ENCODE results near the gene KHK.
A peak's percentile ranks its signal among the peaks of the same experiment; 100 is the strongest.

Gene KHK

DNA sequence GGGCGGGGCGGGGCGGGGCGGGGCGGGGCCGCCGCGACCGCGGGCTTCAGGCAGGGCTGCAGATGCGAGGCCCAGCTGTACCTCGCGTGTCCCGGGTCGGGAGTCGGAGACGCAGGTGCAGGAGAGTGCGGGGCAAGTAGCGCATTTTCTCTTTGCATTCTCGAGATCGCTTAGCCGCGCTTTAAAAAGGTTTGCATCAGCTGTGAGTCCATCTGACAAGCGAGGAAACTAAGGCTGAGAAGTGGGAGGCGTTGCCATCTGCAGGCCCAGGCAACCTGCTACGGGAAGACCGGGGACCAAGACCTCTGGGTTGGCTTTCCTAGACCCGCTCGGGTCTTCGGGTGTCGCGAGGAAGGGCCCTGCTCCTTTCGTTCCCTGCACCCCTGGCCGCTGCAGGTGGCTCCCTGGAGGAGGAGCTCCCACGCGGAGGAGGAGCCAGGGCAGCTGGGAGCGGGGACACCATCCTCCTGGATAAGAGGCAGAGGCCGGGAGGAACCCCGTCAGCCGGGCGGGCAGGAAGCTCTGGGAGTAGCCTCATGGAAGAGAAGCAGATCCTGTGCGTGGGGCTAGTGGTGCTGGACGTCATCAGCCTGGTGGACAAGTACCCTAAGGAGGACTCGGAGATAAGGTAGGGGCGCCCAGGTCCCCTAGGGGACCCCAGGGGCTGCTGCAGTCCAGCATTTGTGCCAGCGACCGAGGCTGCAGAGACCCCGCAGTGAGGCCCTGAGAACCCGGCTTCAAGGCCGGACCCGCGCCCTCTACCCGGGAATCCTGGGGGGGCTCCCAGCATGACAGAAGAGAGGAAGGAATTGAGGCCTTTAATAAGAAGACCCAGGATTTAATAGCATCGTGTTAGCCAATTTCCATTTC is at the start of gene KHK:
Gene KHK, plus strand, starts transcription at position 49 of the 870 bp plus-strand sequence. Its CDS starts 488 bp downstream, at position 537.
- no peaks in the 10 kb centered on the region for H3K36me3 ChIP-seq (ENCODE audit: insufficient read depth, low read depth, low read length)
- H3K4me3 ChIP-seq (ENCODE audit: low read length): peak within 1 kb of the TSS; percentile 85
- H3K4me1 ChIP-seq (ENCODE audit: insufficient read depth, low read length): peaks cover 8% of the 10 kb centered on the region; the same call in 1 of the 2 replicates
- no peaks in the 10 kb centered on the region for H3K9me3 ChIP-seq (ENCODE audit: insufficient read depth, low read depth, low read length)
- H3K27me3 ChIP-seq (ENCODE audit: insufficient read depth, low read length): peaks cover 30% of the 10 kb centered on the region
- no peak within 1 kb of the TSS for H3K27ac ChIP-seq (ENCODE audit: low read length)
- H3K9ac ChIP-seq (ENCODE audit: low read depth, low read length): peak within 1 kb of the TSS; percentile 71

DNA sequence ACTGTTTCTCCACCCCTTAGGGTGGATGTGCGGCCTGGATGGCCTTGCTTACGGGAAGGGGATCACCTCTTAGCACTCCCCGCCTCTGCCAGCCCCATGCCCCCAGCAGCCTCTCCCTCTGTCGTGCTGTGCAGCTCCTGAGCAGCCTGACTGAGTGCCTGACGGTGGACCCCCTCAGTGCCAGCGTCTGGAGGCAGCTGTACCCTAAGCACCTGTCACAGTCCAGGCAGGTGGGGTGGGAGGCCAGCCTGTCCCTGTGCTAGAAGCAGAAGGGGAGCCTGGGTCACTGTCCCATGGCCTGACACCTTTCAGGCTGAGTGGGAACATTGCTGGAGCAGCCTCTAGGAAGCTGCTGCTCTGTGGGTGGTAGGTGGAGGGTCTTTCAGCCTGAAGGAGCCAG is 48.6 kb upstream of the KHK start:
- peaks cover 83% of the 10 kb centered on the region for H3K36me3 ChIP-seq (ENCODE audit: insufficient read depth, low read depth, low read length)
- no peak overlapping the region for H3K9ac ChIP-seq (ENCODE audit: low read depth, low read length)

DNA sequence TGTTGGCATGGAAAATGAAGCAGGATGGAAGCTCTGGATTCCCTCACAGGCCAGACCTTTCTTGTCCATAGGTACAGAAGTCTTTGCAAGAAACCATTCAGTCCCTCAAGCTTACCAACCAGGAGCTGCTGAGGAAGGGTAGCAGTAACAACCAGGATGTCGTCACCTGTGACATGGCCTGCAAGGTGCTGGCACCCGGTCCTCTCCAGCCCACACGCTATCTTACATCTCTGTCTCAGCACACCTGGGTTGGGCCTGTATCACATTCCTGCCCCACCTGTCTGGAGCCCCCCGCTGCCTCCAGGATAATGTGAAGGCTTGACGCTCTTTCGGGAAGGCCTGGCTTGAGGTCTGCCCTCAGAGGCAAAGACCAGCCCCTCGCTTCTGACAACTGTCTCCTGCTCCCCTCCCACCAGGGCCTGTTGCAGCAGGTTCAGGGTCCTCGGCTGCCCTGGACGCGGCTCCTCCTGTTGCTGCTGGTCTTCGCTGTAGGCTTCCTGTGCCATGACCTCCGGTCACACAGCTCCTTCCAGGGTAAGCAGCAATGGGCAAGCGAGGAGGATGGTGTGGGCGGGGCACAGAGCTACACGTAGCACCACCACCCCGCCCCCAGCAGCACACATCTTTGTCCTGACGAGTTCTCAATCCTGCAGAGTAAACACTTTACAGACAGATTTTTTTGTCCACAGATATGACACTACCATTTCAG is 47.8 kb upstream of the KHK start:
- no peak overlapping the region for H3K27ac ChIP-seq (ENCODE audit: low read length)
- H3K9me3 ChIP-seq (ENCODE audit: insufficient read depth, low read depth, low read length): no peaks in the 10 kb centered on the region
- H3K9ac ChIP-seq (ENCODE audit: low read depth, low read length): no peak overlapping the region
- H3K4me1 ChIP-seq (ENCODE audit: insufficient read depth, low read length): no peaks in the 10 kb centered on the region
- peaks cover 86% of the 10 kb centered on the region for H3K36me3 ChIP-seq (ENCODE audit: insufficient read depth, low read depth, low read length)
- H3K4me3 ChIP-seq (ENCODE audit: low read length): no peak overlapping the region
- H3K27me3 ChIP-seq (ENCODE audit: insufficient read depth, low read length): no peaks in the 10 kb centered on the region

More for the DNA sequence above, 48.6 kb upstream of the KHK start:
- no peaks in the 10 kb centered on the region; the same call in 1 of the 2 replicates for H3K4me1 ChIP-seq (ENCODE audit: insufficient read depth, low read length)
- no peaks in the 10 kb centered on the region for H3K9me3 ChIP-seq (ENCODE audit: insufficient read depth, low read depth, low read length)
- no peak overlapping the region for H3K4me3 ChIP-seq (ENCODE audit: low read length)
- H3K27me3 ChIP-seq (ENCODE audit: insufficient read depth, low read length): no peaks in the 10 kb centered on the region
- no peak overlapping the region for H3K27ac ChIP-seq (ENCODE audit: low read length)

DNA sequence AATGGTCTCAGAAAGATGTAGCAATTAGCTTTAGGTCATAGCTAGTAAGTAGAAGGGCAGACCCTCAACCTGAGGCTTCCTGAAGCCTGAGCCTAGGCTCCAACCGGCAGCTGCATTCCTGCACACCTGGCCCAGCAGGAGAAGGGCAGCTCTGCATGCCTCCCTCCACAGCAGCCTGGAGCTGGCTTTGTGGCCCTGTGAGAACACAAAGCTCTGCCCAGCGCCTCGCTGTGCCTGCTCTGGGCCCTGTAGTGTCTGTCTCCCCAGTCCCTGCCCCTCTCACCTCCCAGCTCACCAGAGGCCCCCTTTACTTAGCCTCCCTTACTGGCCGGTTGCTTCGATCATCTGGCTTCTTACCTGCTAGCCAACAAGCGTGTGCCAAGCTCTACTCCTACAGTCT is 47.1 kb upstream of the KHK start:
- H3K4me1 ChIP-seq (ENCODE audit: insufficient read depth, low read length): no peaks in the 10 kb centered on the region
- H3K9ac ChIP-seq (ENCODE audit: low read depth, low read length): no peak overlapping the region
- H3K36me3 ChIP-seq (ENCODE audit: insufficient read depth, low read depth, low read length): peaks cover 86% of the 10 kb centered on the region
- H3K27ac ChIP-seq (ENCODE audit: low read length): no peak overlapping the region
- H3K4me3 ChIP-seq (ENCODE audit: low read length): no peak overlapping the region
- H3K9me3 ChIP-seq (ENCODE audit: insufficient read depth, low read depth, low read length): no peaks in the 10 kb centered on the region
- H3K27me3 ChIP-seq (ENCODE audit: insufficient read depth, low read length): no peaks in the 10 kb centered on the region

DNA sequence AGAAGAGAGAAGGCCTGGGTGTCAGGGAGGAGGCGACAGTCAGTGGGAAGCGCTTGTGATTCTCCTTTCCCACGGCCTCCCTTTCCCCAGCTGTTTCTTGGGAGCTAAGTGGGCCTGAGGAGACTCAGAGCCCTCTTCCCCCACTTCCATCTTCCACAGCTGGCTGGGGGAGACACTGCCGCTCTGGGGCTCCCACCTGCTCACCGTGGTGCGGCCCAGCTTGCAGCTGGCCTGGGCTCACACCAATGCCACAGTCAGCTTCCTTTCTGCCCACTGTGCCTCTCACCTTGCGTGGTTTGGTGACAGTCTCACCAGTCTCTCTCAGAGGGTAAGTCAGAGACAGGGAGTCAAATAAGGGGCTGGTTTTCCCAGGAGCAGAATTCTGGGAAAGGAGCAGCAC is 46.7 kb upstream of the KHK start:
- Histone ChIP-seq H3K27me3 (ENCODE audit: insufficient read depth, low read length) (no peaks in the 10 kb centered on the region), H3K36me3 (ENCODE audit: insufficient read depth, low read depth, low read length) (peaks cover 85% of the 10 kb centered on the region), H3K9ac (ENCODE audit: low read depth, low read length) (no peak overlapping the region), H3K4me3 (ENCODE audit: low read length) (no peak overlapping the region), H3K27ac (ENCODE audit: low read length) (no peak overlapping the region), H3K4me1 (ENCODE audit: insufficient read depth, low read length) (no peaks in the 10 kb centered on the region), H3K9me3 (ENCODE audit: insufficient read depth, low read depth, low read length) (no peaks in the 10 kb centered on the region)

DNA sequence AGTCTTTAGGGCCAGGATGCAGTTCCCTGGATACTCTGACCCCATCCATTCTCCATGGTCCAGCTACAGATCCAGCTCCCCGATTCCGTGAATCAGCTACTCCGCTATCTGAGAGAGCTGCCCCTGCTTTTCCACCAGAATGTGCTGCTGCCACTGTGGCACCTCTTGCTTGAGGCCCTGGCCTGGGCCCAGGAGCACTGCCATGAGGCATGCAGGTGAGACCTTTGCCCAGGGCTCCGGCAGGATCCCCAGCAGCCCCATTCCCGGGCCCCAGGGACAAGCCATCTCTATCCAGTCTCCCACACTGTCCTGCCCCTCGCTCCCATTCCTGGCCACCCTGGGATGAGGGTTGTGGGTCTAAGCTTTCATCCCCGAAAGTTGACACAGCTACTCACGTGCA is 46.3 kb upstream of the KHK start:
- Histone ChIP-seq H3K4me1 (ENCODE audit: insufficient read depth, low read length) (no peaks in the 10 kb centered on the region), H3K4me3 (ENCODE audit: low read length) (no peak overlapping the region), H3K36me3 (ENCODE audit: insufficient read depth, low read depth, low read length) (peaks cover 80% of the 10 kb centered on the region), H3K9ac (ENCODE audit: low read depth, low read length) (no peak overlapping the region), H3K27me3 (ENCODE audit: insufficient read depth, low read length) (no peaks in the 10 kb centered on the region), H3K27ac (ENCODE audit: low read length) (no peak overlapping the region), H3K9me3 (ENCODE audit: insufficient read depth, low read depth, low read length) (no peaks in the 10 kb centered on the region)

DNA sequence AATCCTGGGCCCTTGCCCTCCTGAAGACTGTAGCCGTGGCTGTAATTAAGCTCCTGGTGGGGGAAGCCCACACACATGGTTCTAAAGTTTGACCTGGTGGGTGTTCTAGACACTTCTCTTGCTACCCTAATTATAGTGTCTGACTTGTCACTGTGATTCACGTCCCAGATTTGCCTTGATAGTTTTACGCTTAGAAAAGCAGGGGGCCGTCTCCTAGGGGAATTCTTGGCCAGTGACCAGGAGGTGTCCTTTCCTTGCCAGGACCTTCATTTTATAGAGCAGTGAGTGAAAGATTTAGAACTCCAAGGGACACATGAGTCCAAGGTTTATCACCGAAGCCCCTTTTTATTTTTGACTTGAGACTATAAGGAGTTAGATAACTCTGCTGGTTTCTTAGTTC is 44.8 kb upstream of the KHK start:
- H3K4me1 ChIP-seq (ENCODE audit: insufficient read depth, low read length): no peaks in the 10 kb centered on the region
- H3K4me3 ChIP-seq (ENCODE audit: low read length): no peak overlapping the region

DNA sequence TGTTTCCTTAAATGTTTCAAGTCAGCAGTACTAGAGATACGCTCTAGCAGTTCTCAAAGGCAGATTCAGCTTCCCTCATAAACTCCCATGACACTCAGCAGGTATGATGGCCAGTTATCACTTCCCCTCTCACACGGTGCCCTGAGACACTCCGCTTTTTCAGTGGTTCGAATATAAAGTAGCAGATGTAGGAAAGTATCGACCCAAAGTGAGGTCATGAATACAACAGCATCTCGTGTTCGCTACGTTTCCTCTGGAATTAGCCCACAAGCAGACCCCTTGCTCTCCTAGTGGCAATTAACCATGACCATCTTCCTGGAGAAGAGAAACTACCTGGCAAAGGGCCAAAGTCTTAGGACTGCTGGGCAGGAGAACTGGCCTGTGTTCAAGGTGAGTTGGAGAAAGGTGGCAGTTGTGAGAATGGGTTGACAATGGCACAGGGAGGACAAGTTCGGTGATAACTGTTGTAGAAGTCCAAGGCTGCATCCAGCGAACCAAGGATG is 44.4 kb upstream of the KHK start:
- H3K27ac ChIP-seq (ENCODE audit: low read length): no peak overlapping the region
- H3K36me3 ChIP-seq (ENCODE audit: insufficient read depth, low read depth, low read length): peaks cover 61% of the 10 kb centered on the region
- no peaks in the 10 kb centered on the region for H3K27me3 ChIP-seq (ENCODE audit: insufficient read depth, low read length)
- H3K4me1 ChIP-seq (ENCODE audit: insufficient read depth, low read length): no peaks in the 10 kb centered on the region
- H3K9me3 ChIP-seq (ENCODE audit: insufficient read depth, low read depth, low read length): no peaks in the 10 kb centered on the region
- no peak overlapping the region for H3K4me3 ChIP-seq (ENCODE audit: low read length)
- H3K9ac ChIP-seq (ENCODE audit: low read depth, low read length): no peak overlapping the region

More for the DNA sequence above, 44.8 kb upstream of the KHK start:
- Histone ChIP-seq H3K27me3 (ENCODE audit: insufficient read depth, low read length) (no peaks in the 10 kb centered on the region), H3K27ac (ENCODE audit: low read length) (no peak overlapping the region), H3K9ac (ENCODE audit: low read depth, low read length) (no peak overlapping the region), H3K9me3 (ENCODE audit: insufficient read depth, low read depth, low read length) (no peaks in the 10 kb centered on the region), H3K36me3 (ENCODE audit: insufficient read depth, low read depth, low read length) (peaks cover 66% of the 10 kb centered on the region)

DNA sequence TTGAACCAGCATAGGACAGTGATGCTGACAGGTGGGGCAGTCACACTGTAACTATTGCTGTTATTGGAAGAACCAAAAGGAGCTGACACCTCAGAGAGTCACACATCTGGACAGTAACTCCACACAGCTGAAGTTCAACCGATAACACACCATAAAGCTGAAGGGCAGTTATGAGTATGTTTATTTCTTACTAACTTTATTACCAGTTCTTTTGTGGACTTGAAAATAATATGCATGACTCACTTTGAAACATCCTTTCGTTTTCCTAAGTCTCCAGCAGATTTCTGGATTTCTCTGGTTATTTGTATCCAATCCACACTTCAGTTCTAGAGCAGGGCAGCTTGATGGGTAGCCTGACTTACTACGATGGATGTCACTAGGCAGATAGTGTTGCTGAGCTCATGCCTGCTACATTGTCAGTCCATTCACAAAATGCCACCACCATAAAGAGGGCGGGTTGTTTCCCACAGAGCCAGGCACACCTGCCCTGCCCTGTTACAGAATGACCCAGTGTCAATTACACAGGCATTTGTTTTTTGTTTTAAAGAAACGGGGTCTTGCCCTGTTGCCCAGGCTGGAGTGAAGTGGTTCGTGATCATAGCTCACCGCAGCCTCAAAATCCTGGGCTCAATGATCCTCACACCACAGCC is 43.5 kb upstream of the KHK start:
- no peak overlapping the region for H3K27ac ChIP-seq (ENCODE audit: low read length)
- H3K36me3 ChIP-seq (ENCODE audit: insufficient read depth, low read depth, low read length): peaks cover 52% of the 10 kb centered on the region

DNA sequence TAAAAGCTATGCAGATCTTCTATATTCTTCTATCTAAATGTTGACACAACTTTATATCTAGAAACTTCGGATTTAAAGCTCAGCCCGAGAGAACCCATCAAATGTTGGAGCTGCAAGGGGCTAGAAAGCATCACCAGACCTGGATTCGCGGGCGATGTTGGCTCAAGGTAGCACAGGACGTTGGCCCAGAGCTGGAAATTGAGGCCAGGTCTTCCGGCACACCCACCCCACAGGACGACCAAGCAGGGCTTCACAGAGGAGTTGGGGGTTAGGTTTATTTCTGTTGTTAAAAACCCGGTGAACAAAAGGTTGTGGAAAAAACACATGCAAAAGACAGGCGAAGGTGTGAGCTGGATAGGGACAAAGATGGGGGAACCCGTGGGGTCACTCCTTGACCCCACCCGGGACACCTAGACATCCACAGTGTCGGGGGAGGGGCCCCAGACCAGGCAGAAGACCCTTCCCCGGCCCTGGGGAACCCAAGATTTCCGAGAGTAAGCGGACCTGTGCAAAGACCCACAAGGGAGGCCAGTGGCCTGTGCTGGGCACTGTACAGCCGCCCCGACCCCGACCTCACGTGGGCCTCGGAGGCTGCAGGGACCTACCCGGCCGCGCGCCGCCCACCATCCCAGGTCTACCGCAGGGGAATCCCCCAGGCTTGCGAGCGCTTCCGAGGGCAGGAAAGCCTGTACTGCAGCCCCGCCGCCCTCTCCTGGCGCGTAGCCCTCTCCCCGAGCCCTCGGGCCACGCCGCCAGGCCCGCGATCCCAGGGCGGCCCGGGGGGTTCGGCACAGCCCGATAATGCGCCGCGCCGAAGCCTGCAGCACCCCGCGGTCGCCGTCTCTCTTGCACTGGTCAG is 36.9 kb upstream of the KHK start:
- Histone ChIP-seq H3K27ac (ENCODE audit: low read length) (no peak overlapping the region), H3K4me3 (ENCODE audit: low read length) (peak overlapping the region; percentile 73), H3K27me3 (ENCODE audit: insufficient read depth, low read length) (no peaks in the 10 kb centered on the region), H3K9me3 (ENCODE audit: insufficient read depth, low read depth, low read length) (no peaks in the 10 kb centered on the region), H3K36me3 (ENCODE audit: insufficient read depth, low read depth, low read length) (peaks cover 13% of the 10 kb centered on the region), H3K4me1 (ENCODE audit: insufficient read depth, low read length) (no peaks in the 10 kb centered on the region), H3K9ac (ENCODE audit: low read depth, low read length) (peak overlapping the region; percentile 80)

More for the DNA sequence above, 43.5 kb upstream of the KHK start:
- Histone ChIP-seq H3K9me3 (ENCODE audit: insufficient read depth, low read depth, low read length) (no peaks in the 10 kb centered on the region), H3K4me3 (ENCODE audit: low read length) (no peak overlapping the region), H3K4me1 (ENCODE audit: insufficient read depth, low read length) (no peaks in the 10 kb centered on the region), H3K9ac (ENCODE audit: low read depth, low read length) (no peak overlapping the region), H3K27me3 (ENCODE audit: insufficient read depth, low read length) (no peaks in the 10 kb centered on the region)
